Measurements from ENCODE around the gene TCP11. TPM values are rescaled to one million over a fixed set of nuclear protein-coding genes. Genes with fewer than 3 reads are reported as not detected.

The TCP11 gene
- total RNA-seq, 1 experiment from 2014 or later: not detected

- H3K27ac Mint-ChIP-seq (ENCODE audit: unreplicated experiment): no peak overlapping the region
- TF ChIP-seq CTCF (IDR thresholded peaks at IDR 0.05; ENCODE audit: unreplicated experiment): no peak
- H3K27me3 Mint-ChIP-seq (ENCODE audit: unreplicated experiment): no peaks in the 10 kb centered on the region
- H3K4me3 Mint-ChIP-seq (ENCODE audit: low read depth, unreplicated experiment): no peak overlapping the region
- CTCF ChIA-PET: no interaction called here
- no TSS peak for BruUV-seq (replicated peaks)
- intact Hi-C loops (cut with micrococcal nuclease; ENCODE audit: unreplicated experiment): no loop called here
- no peaks in the 10 kb centered on the region for H3K9me3 Mint-ChIP-seq (ENCODE audit: low read depth, unreplicated experiment)
- peaks cover 10% of the 10 kb centered on the region for H3K4me1 Mint-ChIP-seq (ENCODE audit: low read depth, unreplicated experiment)
- DNase-seq: no peak
- peaks cover 19% of the 10 kb centered on the region for H3K36me3 Mint-ChIP-seq (ENCODE audit: insufficient read depth, unreplicated experiment)
Measured at GRCh38 chr6:35068644-35069043, 72.5 kb downstream of the TCP11 start.

- no peak for TF ChIP-seq CTCF (IDR thresholded peaks at IDR 0.05; ENCODE audit: unreplicated experiment)
- CTCF ChIA-PET: interaction anchor here (0.7 kb wide), 1 partner anchor 1187 kb away, joined by 6 read pairs; no protein-coding TSS in a partner anchor
- no peak overlapping the region for H3K27ac Mint-ChIP-seq (ENCODE audit: unreplicated experiment)
- H3K36me3 Mint-ChIP-seq (ENCODE audit: insufficient read depth, unreplicated experiment): peaks cover 21% of the 10 kb centered on the region
- peaks cover 10% of the 10 kb centered on the region for H3K4me1 Mint-ChIP-seq (ENCODE audit: low read depth, unreplicated experiment)
- no peaks in the 10 kb centered on the region for H3K27me3 Mint-ChIP-seq (ENCODE audit: unreplicated experiment)
- H3K9me3 Mint-ChIP-seq (ENCODE audit: low read depth, unreplicated experiment): no peaks in the 10 kb centered on the region
- no peak for DNase-seq
- no TSS peak for BruUV-seq (replicated peaks)
- no peak overlapping the region for H3K4me3 Mint-ChIP-seq (ENCODE audit: low read depth, unreplicated experiment)
- intact Hi-C loops (cut with micrococcal nuclease; ENCODE audit: unreplicated experiment): no loop called here
Measured at GRCh38 chr6:35068206-35068605, 72.9 kb downstream of the TCP11 start.

Other genes with a start within 250 kb of the TCP11 start
- 0.44 and 0.47 TPM in 2 replicates for gene SCUBE3, start 72.6 kb upstream of the TCP11 start, total RNA-seq (2022)
- gene ZNF76, start 118.4 kb upstream of the TCP11 start, total RNA-seq (2022): 52.0 and 60.0 TPM in 2 replicates
- 15.4 and 18.5 TPM in 2 replicates for gene DEF6, start 156.5 kb upstream of the TCP11 start, total RNA-seq (2022)
- gene PPARD, start 201.2 kb upstream of the TCP11 start, total RNA-seq (2022): 26.2 and 26.8 TPM in 2 replicates

All from Calu3 (cell line).